Peyer's patch (tissue), 4 donors: ENCODE measurements around the gene TCF12.

Experiments used
- POLR2A ChIP-seq, 2 donors: fragments of 450-650 bp; IDR thresholded peaks; one replicate each; pipeline ENCODE4 v1.5.1; 2017; ENCODE audit warnings: antibody characterized with exemption in 2 of 2, mild to moderate bottlenecking in 2 of 2, moderate library complexity in 2 of 2
- TF ChIP-seq, protein P1 (sequence below), 6 experiments: fragments of 450-650 bp in 4 of 6; fragments of 200-600 bp in 2 of 6; sonication (generic) in 1 of 6; IDR thresholded peaks; one replicate each; pipeline ENCODE4 v1.5.1; 2017 to 2019; ENCODE audit warnings: antibody characterized with exemption in 6 of 6, mild to moderate bottlenecking in 3 of 6, moderate library complexity in 1 of 6

DNA sequence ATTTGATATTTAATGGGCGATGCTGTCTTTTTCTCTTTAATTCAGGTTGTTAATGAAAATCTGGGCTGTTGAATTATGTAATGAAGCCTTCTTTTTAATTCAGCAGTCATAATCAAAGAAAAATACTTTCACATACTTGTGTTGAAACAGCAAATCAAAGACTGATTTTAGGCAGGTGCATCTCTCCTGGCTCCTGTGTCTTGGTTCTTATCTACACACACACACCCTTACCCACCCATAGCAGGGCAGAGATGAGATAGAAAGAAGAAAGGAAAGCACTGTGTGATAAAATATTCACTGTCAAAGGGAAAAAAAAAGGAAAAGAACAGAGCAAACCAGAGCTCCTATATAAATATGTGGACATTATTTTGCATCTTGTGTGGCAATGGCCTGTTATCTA, 327.3 kb downstream of the TCF12 start:
- TF ChIP-seq, protein P1, sequence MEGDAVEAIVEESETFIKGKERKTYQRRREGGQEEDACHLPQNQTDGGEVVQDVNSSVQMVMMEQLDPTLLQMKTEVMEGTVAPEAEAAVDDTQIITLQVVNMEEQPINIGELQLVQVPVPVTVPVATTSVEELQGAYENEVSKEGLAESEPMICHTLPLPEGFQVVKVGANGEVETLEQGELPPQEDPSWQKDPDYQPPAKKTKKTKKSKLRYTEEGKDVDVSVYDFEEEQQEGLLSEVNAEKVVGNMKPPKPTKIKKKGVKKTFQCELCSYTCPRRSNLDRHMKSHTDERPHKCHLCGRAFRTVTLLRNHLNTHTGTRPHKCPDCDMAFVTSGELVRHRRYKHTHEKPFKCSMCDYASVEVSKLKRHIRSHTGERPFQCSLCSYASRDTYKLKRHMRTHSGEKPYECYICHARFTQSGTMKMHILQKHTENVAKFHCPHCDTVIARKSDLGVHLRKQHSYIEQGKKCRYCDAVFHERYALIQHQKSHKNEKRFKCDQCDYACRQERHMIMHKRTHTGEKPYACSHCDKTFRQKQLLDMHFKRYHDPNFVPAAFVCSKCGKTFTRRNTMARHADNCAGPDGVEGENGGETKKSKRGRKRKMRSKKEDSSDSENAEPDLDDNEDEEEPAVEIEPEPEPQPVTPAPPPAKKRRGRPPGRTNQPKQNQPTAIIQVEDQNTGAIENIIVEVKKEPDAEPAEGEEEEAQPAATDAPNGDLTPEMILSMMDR (IDR thresholded peaks at IDR 0.05), result no peak
- no peak for TF ChIP-seq POLR2A (IDR thresholded peaks at IDR 0.05)
